A172 (cell line): Measurements from ENCODE around the gene ATF5. TPM values are rescaled to one million over a fixed set of nuclear protein-coding genes. Genes with fewer than 3 reads are reported as not detected.
A peak's percentile ranks its signal among the peaks of the same experiment; 100 is the strongest.
"Not testable (repeated sequence)": the region's sequence is repeated elsewhere in the genome, so short reads cannot be mapped to it uniquely, and the experiment has no call there.

Experiments used
- DNase-seq: peaks from one replicate; pipeline ENCODE4 v3.0.0-alpha.2; 2015; ENCODE audit warnings: low spot score
- total RNA-seq: library from RNA; depleted of rRNA; stranded (reverse); fragments of >200 nt; shearing (Covaris generic); gene quantifications from 2 replicates; pipeline ENCODE4 v1.2.3, GENCODE V29; 2014

ATF5 gene
- total RNA-seq, 1 experiment from 2014 or later = 30.3 TPM

DNA sequence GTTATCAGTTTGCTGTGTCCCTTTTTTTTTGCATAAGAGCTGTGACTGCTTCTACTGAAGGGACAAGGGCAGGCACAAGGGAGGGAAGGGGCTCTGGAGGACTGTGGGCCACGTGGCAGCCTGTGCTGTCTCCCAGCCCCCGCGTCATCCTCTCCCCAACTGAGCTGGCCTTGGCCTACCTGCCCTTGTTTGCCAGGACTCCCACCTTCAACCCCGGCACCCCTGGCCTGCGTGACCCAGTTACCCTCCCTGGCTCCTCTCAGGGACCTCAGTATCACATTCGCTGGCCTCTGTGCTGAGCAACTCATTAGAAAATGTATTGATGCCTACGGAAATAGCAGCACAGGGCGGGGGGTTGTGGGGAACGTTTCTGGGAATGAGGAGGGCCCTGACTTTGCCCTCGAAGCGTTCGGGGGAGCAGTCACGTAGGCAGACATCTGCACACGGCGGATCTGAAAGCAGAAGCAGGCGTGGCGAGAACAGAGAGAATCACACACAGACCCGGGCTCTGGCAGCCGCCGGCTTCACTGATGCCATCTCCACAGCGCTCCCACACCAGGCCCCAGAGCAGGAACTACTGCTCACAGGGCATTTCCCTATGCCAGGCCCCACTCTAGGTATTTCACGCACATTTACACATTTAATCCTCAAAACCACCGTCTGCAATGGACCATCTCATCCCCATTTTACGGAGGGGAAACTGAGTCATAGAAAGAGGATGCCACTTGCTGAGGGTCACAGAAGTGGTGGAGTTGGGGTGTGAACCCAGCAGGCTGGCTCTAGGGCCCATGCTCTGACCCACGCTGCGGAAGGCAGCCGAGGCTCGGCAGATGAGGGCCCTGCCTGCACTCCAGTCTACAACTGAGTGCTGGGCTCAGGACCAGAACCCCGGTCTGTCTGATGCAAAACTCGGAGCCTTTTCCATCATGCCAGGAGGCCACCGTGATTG is 5.7 kb upstream of the ATF5 start:
- no peak for DNase-seq

DNA sequence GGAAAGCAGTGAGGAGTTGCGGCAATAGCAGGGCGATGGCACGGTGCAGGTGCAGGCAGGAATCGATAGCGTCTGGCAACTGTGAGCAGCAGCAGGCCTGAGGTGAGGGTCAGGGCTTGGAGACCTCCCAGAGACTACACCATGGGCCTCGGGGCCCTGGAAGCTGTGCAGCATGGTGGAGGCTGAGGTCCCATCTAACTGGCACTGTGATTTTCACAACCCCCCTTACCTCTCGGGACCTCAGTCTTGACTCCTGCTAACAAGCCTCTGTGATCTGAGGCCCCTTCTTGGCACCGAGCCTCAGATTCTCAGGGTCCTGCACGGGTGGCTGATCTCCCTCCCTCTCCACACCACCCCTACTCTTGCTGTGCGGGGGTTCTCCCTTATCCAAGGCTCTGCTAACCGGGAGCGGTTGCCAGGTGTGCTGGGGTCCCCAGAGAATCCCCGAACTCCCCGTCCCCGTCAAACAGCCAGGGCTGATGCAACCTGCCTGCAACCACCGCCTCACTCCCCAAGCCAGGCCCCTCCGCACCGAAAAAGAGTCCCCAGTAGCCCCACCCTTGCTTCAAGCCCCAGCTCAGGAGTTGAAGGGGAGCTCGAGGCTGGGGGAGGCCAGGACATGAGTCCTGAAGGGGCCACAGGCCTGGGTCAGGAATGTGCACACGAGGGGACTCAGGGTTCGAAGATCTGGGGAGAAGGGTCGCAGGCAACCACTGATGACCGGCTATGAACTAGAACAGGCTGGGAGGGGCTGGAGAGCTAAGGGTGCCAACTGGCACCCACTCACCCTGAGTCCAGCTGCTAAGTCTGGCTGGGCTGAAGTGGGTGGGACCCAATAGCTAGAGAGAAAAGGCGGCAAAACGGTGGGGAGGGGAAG is 4.8 kb upstream of the ATF5 start:
- DNase-seq = no peak

DNA sequence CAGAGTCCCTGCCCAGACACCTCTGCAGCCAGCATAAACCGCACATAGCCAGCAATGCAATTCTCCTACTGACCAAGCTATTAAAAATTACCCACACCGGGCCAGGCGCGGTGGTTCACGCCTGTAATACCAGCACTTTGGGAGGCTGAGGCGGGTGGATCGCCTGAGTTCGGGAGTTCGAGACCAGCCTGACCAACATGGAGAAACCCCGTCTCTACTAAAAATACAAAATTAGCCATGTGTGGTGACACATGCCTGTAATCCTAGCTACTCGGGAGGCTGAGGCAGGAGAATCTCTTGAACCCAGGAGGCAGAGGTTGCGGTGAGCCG is 4.2 kb upstream of the ATF5 start:
- DNase-seq = not testable (repeated sequence)

- DNase-seq = no peak
Observed at GRCh38 chr19:49925486-49925885, 3.5 kb upstream of the ATF5 start.

GRCh38 chr19:49926515-49926914 is 2.5 kb upstream of the ATF5 start:
- DNase-seq = no peak

DNA sequence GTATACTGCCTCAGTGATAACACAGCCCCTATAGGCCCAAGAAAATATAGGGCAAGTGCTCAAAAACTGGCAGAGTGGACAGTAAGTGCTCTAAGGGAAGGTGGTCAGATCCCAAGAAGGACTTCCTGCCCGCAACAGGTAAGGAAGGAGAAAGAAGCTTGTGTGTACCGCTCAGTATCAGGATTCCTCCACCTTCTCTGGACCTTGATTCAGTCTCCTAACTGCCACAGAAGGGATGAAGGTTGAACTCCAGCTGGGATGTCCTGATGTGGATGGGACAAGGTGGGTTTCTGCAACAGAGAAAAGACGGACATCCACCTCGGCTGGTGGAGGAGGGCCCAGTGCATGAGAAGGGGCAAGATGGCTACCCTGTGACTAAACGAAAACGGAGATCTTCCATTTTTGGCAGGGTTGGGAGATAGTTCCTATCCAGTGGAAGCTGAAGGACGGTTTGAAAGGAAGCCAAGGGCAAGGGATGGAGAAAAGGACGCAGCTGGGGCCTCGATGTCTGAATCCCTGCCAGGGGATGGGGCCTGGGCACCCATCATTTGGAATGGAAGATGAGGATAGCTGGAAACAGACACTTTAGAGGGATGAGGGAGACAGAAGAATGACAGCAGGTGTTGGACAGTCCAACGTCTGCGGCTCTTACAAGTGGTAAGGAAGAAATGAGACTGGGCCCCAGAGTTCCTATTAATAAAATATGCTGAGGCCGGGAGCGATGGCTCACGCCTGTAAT is 1.3 kb upstream of the ATF5 start:
- DNase-seq = no peak

GRCh38 chr19:49929611-49930482 is 842 bp downstream of the ATF5 start:
- DNase-seq = peak; percentile 96

- peak; percentile 77 for DNase-seq
Observed at GRCh38 chr19:49930483-49931011, 1.5 kb downstream of the ATF5 start.

GRCh38 chr19:49931293-49932040 is 2.5 kb downstream of the ATF5 start:
- no peak for DNase-seq

- DNase-seq = no peak
Observed at GRCh38 chr19:49932041-49932451, 3.0 kb downstream of the ATF5 start.

DNA sequence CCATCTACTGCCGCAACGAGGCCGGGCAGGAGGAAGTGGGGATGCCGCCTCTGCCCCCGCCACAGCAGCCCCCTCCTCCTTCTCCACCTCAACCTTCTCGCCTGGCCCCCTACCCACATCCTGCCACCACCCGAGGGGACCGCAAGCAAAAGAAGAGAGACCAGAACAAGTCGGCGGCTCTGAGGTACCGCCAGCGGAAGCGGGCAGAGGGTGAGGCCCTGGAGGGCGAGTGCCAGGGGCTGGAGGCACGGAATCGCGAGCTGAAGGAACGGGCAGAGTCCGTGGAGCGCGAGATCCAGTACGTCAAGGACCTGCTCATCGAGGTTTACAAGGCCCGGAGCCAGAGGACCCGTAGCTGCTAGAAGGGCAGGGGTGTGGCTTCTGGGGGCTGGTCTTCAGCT is 3.7 kb downstream of the ATF5 start:
- DNase-seq = no peak

- no peak for DNase-seq
Observed at GRCh38 chr19:49933643-49934042, 4.6 kb downstream of the ATF5 start.

DNA sequence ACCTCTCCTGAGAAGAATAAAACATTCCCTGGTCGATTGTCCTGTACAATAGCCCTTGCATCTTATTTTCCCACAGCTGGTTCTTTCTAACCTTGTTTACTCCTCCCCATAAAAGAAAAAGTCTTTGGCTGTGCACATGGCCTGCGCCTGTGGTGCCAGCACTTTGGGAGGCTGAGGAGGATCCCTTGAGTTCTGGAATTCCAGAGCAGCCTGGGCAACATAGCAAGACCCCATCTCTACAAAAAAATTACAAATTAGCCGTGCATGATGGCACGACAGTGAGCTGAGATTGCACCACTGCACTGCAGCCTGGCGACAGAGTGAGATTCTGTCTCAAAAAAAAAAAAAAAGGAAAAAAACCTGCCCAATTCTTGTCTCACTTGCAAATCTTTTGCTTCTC is 7.5 kb downstream of the ATF5 start:
- DNase-seq = no peak

DNA sequence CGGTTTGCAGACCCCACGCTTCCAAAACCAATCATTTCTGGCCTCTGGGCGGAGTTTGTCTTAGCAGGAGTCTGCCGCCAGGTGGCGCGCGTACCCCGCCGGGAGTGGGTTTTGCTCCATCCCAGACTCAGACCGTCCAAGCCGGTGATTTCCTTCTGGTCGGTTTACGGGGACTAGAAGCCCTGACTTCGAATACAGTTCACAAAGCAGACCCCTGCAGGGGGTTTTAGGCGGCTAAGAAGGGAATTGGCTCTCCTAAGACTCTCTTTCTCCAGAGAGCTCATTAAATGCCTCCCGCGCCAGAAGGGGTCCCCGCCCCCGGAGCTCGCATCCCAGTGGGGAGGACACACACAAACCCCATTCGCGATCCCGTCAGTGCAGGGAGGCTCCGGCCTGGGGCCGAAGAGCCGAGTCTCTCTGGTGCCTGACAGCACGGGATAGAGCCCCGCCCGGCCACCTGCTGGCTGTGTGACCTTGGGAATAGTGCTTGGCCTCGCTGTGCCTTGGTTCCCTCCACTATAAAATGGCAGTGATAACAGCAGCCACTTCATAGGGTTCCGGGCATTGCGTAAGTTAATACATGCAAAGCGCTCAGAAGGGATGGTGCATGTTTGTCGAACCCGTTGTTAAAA is 8.9 kb downstream of the ATF5 start:
- DNase-seq = peak; percentile 73

- no peak for DNase-seq
Observed at GRCh38 chr19:49938662-49939061, 9.7 kb downstream of the ATF5 start.

GRCh38 chr19:49939721-49940481 is 10.9 kb downstream of the ATF5 start:
- no peak for DNase-seq

DNA sequence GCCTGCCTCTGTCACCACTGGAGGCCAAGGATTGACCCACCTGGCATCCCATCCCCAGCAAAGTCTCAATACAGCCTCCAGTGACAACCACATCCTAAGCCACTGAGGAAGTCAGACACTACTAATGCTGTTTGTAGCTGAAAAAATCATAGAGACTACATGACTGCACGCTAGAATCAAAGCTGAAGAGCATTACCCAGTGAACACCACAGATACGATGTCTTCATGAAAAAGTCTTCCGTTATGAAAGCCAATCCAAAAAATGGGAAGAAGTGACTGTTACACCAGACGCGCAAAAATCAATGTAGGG is 11.4 kb downstream of the ATF5 start:
- no peak for DNase-seq

DNA sequence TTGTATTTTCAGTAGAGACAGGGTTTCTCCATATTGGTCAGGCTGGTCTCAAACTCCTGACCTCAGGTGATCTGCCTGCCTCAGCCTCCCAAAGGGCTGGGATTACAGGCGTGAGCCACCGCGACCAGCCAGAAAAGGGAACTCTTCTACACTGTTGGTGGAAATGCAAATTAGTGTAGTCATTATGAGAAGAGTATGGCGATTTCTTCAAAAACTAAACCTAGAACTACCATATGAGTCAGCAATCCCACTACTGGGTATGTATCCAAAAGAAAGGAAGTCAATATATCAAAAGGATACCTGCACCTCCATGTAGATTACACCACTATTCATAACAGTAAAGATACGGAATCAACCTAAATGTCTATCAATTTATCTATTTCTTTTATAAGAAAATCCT is 15.6 kb downstream of the ATF5 start:
- not testable (repeated sequence) for DNase-seq

GRCh38 chr19:49946415-49946814 is 17.4 kb downstream of the ATF5 start:
- DNase-seq = no peak
